PC-9 (cell line): ENCODE measurements around the gene TAS1R2. TPM values are rescaled to one million over a fixed set of nuclear protein-coding genes. Genes with fewer than 3 reads are reported as not detected.

ENCODE experiments used
- BruUV-seq: library from RNA; stranded (reverse); fragments of 400-500 nt; replicated peaks from 2 replicates; lab custom pipeline; 2021; lab: Mats Ljungman, UMichigan
- CTCF ChIA-PET: fragments of 300-600 bp; sonication (Branson Sonifier 250); formaldehyde crosslinking; loops from one replicate; lab custom pipeline; 2022; ENCODE audit warnings: antibody characterized with exemption; lab: Charles Lee
- POLR2A ChIA-PET: fragments of 300-600 bp; sonication (Branson Sonifier 250); formaldehyde crosslinking; loops from one replicate; lab custom pipeline; 2022; ENCODE audit warnings: antibody characterized with exemption; ENCODE audit not compliant: unreplicated experiment; lab: Charles Lee
- DNase-seq, 2 experiments: peaks; one replicate each; pipeline versions ENCODE4 v3.0.0 to v3.0.0-alpha.2; 2015 to 2022; ENCODE audit warnings: mixed read lengths in 1 of 2
- H2AFZ ChIP-seq: fragments of 200-600 bp; sonication (generic); 2 replicates; pipeline ENCODE4 v1.8.1; 2017; ENCODE audit warnings: antibody characterized with exemption
- H3F3A ChIP-seq: fragments of 200-600 bp; sonication (generic); 2 replicates; pipeline ENCODE4 v1.8.1; 2017; ENCODE audit warnings: antibody characterized with exemption, mild to moderate bottlenecking, low read depth; ENCODE audit not compliant: insufficient read depth
- H3K27ac ChIP-seq: fragments of 200-600 bp; sonication (generic); 2 replicates; pipeline ENCODE4 v1.6.1; 2016; ENCODE audit warnings: mixed run types
- H3K27me3 ChIP-seq: fragments of 200-600 bp; sonication (generic); 2 replicates; pipeline ENCODE4 v1.6.1; 2016; ENCODE audit warnings: low read depth, mixed run types; ENCODE audit not compliant: insufficient read depth
- H3K36me3 ChIP-seq: fragments of 200-600 bp; sonication (generic); 2 replicates; pipeline ENCODE4 v1.6.1; 2016; ENCODE audit warnings: low read depth, mixed run types
- H3K4me1 ChIP-seq: fragments of 200-600 bp; sonication (generic); replicated peaks from 2 replicates; pipeline ENCODE4 v1.6.1; 2016; ENCODE audit warnings: mixed run types; ENCODE audit not compliant: insufficient read depth
- H3K4me2 ChIP-seq: fragments of 200-600 bp; sonication (generic); 2 replicates; pipeline ENCODE4 v1.6.1; 2017; ENCODE audit warnings: mixed run types
- H3K4me3 ChIP-seq: fragments of 200-600 bp; sonication (generic); 2 replicates; pipeline ENCODE4 v1.6.1; 2016; ENCODE audit warnings: mixed run types
- H3K79me2 ChIP-seq: fragments of 200-600 bp; sonication (generic); 2 replicates; pipeline ENCODE4 v1.6.1; 2017; ENCODE audit warnings: low read depth, mixed run types
- H3K9me2 ChIP-seq: fragments of 200-600 bp; sonication (generic); 2 replicates; pipeline ENCODE4 v1.8.1; 2017; ENCODE audit warnings: mild to moderate bottlenecking; ENCODE audit not compliant: insufficient read depth
- H3K9me3 ChIP-seq: fragments of 200-600 bp; sonication (generic); 2 replicates; pipeline ENCODE4 v1.8.1; 2016; ENCODE audit warnings: low read depth; ENCODE audit not compliant: insufficient read depth
- H4K20me1 ChIP-seq: fragments of 200-600 bp; sonication (generic); 2 replicates; pipeline ENCODE4 v1.8.1; 2017; ENCODE audit not compliant: insufficient read depth
- CTCF ChIP-seq: fragments of 200-600 bp; sonication (generic); conservative IDR thresholded peaks from 2 replicates; pipeline ENCODE4 v1.6.1; 2017; ENCODE audit warnings: mixed run types, antibody characterized with exemption, mild to moderate bottlenecking, moderate library complexity
- EZH2 ChIP-seq: fragments of 200-600 bp; sonication (generic); IDR thresholded peaks from 2 replicates; pipeline ENCODE4 v1.8.0; 2017; ENCODE audit warnings: antibody characterized with exemption, low read depth
- intact Hi-C: fragments of 100-400 bp; cut with micrococcal nuclease; formaldehyde crosslinking; loops from one replicate; pipeline ENCODE4 v1.10.0; 2022; ENCODE audit not compliant: unreplicated experiment
- total RNA-seq: library from RNA; stranded (reverse); gene quantifications from 2 replicates; pipeline ENCODE4 v1.2.3, GENCODE V29; 2021

TAS1R2 gene
- total RNA-seq, 1 experiment from 2014 or later = not detected

GRCh38 chr1:18879215-18879790 lies 19.8 kb upstream of the TAS1R2 start:
- no TSS peak for BruUV-seq
- Histone ChIP-seq H3F3A (no peaks in the 10 kb centered on the region), H3K4me1 (no peaks in the 10 kb centered on the region), H3K4me2 (no peak overlapping the region), H3K4me3 (no peak overlapping the region), H3K27me3 (no peaks in the 10 kb centered on the region), H3K79me2 (no peaks in the 10 kb centered on the region), H3K27ac (no peak overlapping the region), H2AFZ (no peak overlapping the region), H4K20me1 (no peaks in the 10 kb centered on the region), H3K36me3 (no peaks in the 10 kb centered on the region), H3K9me3 (no peaks in the 10 kb centered on the region), H3K9me2 (no peaks in the 10 kb centered on the region)
- TF ChIP-seq EZH2 (no peak), CTCF (no peak)
- intact Hi-C loops = no loop called here
- POLR2A ChIA-PET = no interaction called here
- CTCF ChIA-PET = no interaction called here
- DNase-seq = no peak

GRCh38 chr1:18878538-18879214 lies 19.2 kb upstream of the TAS1R2 start:
- H3K9me3 ChIP-seq = no peaks in the 10 kb centered on the region
- no peak overlapping the region for H3K4me3 ChIP-seq
- no TSS peak for BruUV-seq
- H3K79me2 ChIP-seq = no peaks in the 10 kb centered on the region
- no peaks in the 10 kb centered on the region for H3K36me3 ChIP-seq
- no peaks in the 10 kb centered on the region for H3K9me2 ChIP-seq
- intact Hi-C loops = no loop called here
- H3K27ac ChIP-seq = no peak overlapping the region
- TF ChIP-seq CTCF (no peak), EZH2 (no peak)
- no peaks in the 10 kb centered on the region for H3K4me1 ChIP-seq
- no peaks in the 10 kb centered on the region for H4K20me1 ChIP-seq
- no peaks in the 10 kb centered on the region for H3K27me3 ChIP-seq
- no peak overlapping the region for H3K4me2 ChIP-seq
- ChIA-PET POLR2A (no interaction called here), CTCF (no interaction called here)
- DNase-seq = no peak
- H3F3A ChIP-seq = no peaks in the 10 kb centered on the region
- H2AFZ ChIP-seq = no peak overlapping the region

GRCh38 chr1:18877282-18877681 lies 17.8 kb upstream of the TAS1R2 start:
- Histone ChIP-seq H2AFZ (no peak overlapping the region), H3K27me3 (no peaks in the 10 kb centered on the region), H3K4me1 (no peaks in the 10 kb centered on the region), H3K4me3 (no peak overlapping the region), H4K20me1 (no peaks in the 10 kb centered on the region), H3K79me2 (no peaks in the 10 kb centered on the region), H3K4me2 (no peak overlapping the region), H3K27ac (no peak overlapping the region), H3K9me2 (no peaks in the 10 kb centered on the region), H3F3A (no peaks in the 10 kb centered on the region), H3K36me3 (no peaks in the 10 kb centered on the region), H3K9me3 (no peaks in the 10 kb centered on the region)
- no peak for TF ChIP-seq CTCF
- no peak for TF ChIP-seq EZH2
- BruUV-seq = no TSS peak
- intact Hi-C loops = no loop called here
- ChIA-PET CTCF (no interaction called here), POLR2A (no interaction called here)
- DNase-seq = no peak
